GM12864 (cell line): ENCODE data around the gene GNAL.

Source experiments
- DNase-seq: peaks from one replicate; pipeline ENCODE4 v3.0.0-alpha.2; 2011; ENCODE audit warnings: low read depth
- H3K4me3 ChIP-seq: 2 replicates; pipeline ENCODE4 v1.5.1; 2011; ENCODE audit warnings: mild to moderate bottlenecking, low read depth, low read length, control low read depth
- CTCF ChIP-seq: IDR thresholded peaks from 2 replicates; pipeline ENCODE4 v1.5.1; 2011; ENCODE audit warnings: low read depth, mild to moderate bottlenecking, moderate library complexity, low read length, control low read depth, inconsistent platforms; ENCODE audit errors: missing control alignments

Gene GNAL

GRCh38 chr18:11721720-11722119, 32.7 kb downstream of the GNAL start:
- no peak for TF ChIP-seq CTCF
- DNase-seq, result no peak
- H3K4me3 ChIP-seq, result no peak overlapping the region

DNA sequence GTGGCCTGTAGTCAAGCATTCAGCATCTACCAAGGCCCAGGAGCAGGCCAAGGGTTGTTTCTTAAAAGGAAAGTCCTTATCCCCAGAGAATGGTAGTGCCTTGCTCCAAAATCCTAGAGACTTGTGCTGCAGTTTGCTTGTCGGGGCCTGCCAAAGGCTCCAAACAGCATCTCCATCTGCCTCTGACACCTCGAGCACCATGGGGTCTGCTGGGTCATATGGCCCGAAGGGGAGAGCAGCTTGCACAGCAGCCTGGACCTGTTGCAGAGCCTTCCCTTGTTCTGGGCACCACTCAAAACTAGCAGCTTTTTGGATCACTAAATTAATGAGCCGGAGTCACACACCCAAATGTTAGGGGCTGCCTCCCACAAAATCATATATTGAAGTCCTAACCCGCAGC, 35.7 kb downstream of the GNAL start:
- TF ChIP-seq CTCF, result no peak
- H3K4me3 ChIP-seq, result no peak overlapping the region
- DNase-seq, result no peak

GRCh38 chr18:11726556-11726955, 37.5 kb downstream of the GNAL start:
- no peak overlapping the region for H3K4me3 ChIP-seq
- TF ChIP-seq CTCF, result no peak
- no peak for DNase-seq

- no peak for DNase-seq
- H3K4me3 ChIP-seq, result no peak overlapping the region
- TF ChIP-seq CTCF, result peak; percentile 25
Observed at GRCh38 chr18:11728249-11728648, 39.2 kb downstream of the GNAL start.

DNA sequence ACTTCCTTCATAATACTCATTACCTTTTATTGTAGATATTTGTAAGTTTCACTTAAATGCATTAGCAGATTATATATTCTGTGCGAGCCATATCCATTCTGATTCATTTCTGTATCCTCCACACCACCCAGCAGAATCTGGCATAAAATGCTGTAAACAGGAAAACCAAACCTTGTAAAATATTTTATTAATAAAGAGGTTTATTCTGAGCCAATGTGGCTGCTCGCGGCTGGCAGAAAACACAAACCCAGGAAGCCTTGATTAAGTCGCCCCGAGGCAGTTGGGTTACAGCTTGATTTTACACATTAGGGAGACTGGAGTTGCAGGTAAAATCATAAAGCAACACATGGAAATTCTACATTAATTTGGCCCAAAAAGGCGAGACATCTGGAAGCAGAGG, 40.5 kb downstream of the GNAL start:
- TF ChIP-seq CTCF, result no peak
- H3K4me3 ChIP-seq, result no peak overlapping the region
- no peak for DNase-seq

DNA sequence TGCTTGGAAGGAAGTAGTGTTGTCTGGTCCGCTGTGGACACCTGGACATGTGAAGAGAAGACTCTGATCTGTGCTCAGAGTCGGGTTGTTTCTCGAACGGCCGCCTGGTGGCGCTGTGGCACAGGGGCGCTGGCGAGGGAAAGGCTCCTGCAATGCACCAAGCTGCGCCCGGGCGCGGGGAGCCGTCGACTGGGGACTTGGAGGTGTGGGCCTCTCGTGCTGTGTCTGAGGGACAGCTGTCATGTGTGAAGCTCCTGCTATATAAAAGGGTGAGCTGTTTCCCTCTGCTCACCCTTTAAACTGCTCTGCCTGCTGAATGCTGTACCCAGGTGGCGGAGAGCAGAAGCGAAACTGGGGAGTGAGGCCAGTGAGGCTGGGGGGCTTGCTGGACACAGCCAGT, 44.0 kb downstream of the GNAL start:
- DNase-seq, result no peak
- no peak overlapping the region; the same call in 1 of the 2 replicates for H3K4me3 ChIP-seq
- peak; percentile 93 for TF ChIP-seq CTCF

GRCh38 chr18:11736656-11737055, 47.6 kb downstream of the GNAL start:
- no peak for DNase-seq
- no peak overlapping the region for H3K4me3 ChIP-seq
- no peak for TF ChIP-seq CTCF
